Esophagus muscularis mucosa (tissue), 4 donors: ENCODE data around the gene LIME1. TPM values are rescaled to one million over a fixed set of nuclear protein-coding genes. Genes with fewer than 3 reads are reported as not detected.

Source experiments
- DNase-seq: peaks from one replicate; pipeline ENCODE4 v3.0.0-alpha.2; 2017; ENCODE audit errors: extremely low spot score
- H3K27ac ChIP-seq, 4 donors: fragments of 200-600 bp; sonication (generic); replicated peaks in 1 of 4; 1 replicate in 3 of 4; 2 replicates in 1 of 4; pipeline ENCODE4 v1.5.1; 2016 to 2019; ENCODE audit warnings: mild to moderate bottlenecking in 1 of 4
- H3K27me3 ChIP-seq, 4 donors: fragments of 200-600 bp; sonication (generic); one replicate each; pipeline versions ENCODE4 v1.5.1 to v1.6.0; 2016 to 2019
- H3K36me3 ChIP-seq, 4 donors: fragments of 200-600 bp; sonication (generic); one replicate each; pipeline ENCODE4 v1.5.1; 2016 to 2019
- H3K4me1 ChIP-seq, 4 donors: fragments of 200-600 bp; sonication (generic); one replicate each; pipeline ENCODE4 v1.5.1; 2016 to 2019
- H3K4me3 ChIP-seq, 4 donors: fragments of 200-600 bp; sonication (generic); 1 replicate in 2 of 4; 2 replicates in 2 of 4; pipeline ENCODE4 v1.5.1; 2016 to 2019; ENCODE audit warnings: mild to moderate bottlenecking in 4 of 4, moderate library complexity in 1 of 4
- H3K9me3 ChIP-seq, 4 donors: fragments of 200-600 bp; sonication (generic); 1 replicate in 3 of 4; 2 replicates in 1 of 4; pipeline ENCODE4 v1.5.1; 2016 to 2019
- EP300 ChIP-seq: sonication (generic); formaldehyde crosslinking; IDR thresholded peaks from one replicate; pipeline ENCODE4 v1.6.1; 2017; ENCODE audit warnings: antibody characterized with exemption
- POLR2A ChIP-seq: fragments of 450-650 bp; IDR thresholded peaks from one replicate; pipeline ENCODE4 v1.6.1; 2017; ENCODE audit warnings: antibody characterized with exemption, moderate library complexity, mild to moderate bottlenecking, low read depth
- POLR2AphosphoS5 ChIP-seq, 2 donors: sonication (generic); formaldehyde crosslinking; IDR thresholded peaks; one replicate each; pipeline ENCODE4 v1.6.1; 2017; ENCODE audit warnings: antibody characterized with exemption in 2 of 2
- WGBS: methylation state at CpG from one replicate; pipeline ENCODE4 v1.1.5; 2018; 5-methylcytosine and 5-hydroxymethylcytosine counted together
- intact Hi-C: fragments of 100-400 bp; cut with DNase I; formaldehyde crosslinking; loops from one replicate; pipeline ENCODE4 v1.15.1; 2023
- small RNA-seq, 3 donors: library from RNA; depleted of rRNA; stranded (forward); fragments of <200 nt; gene quantifications; one replicate each; pipeline ENCODE3, GENCODE V24; 2016
- total RNA-seq, 4 donors: library from RNA; depleted of rRNA; stranded (reverse); fragments of >200 nt; gene quantifications; one replicate each; pipeline versions ENCODE4 v1.1.0 to v1.2.1, GENCODE V29; 2016
- TF ChIP-seq, protein P1 (sequence below), 3 experiments: fragments of 200-600 bp in 2 of 3; fragments of 450-650 bp in 1 of 3; sonication (generic) in 2 of 3; IDR thresholded peaks; one replicate each; pipeline ENCODE4 v1.5.1; 2017 to 2019; ENCODE audit warnings: antibody characterized with exemption in 3 of 3, mild to moderate bottlenecking in 2 of 3, moderate library complexity in 1 of 3

Gene LIME1
- total RNA-seq, 4 donors from 2014 or later: 9.4 to 15.4 (median 10.9) TPM

DNA sequence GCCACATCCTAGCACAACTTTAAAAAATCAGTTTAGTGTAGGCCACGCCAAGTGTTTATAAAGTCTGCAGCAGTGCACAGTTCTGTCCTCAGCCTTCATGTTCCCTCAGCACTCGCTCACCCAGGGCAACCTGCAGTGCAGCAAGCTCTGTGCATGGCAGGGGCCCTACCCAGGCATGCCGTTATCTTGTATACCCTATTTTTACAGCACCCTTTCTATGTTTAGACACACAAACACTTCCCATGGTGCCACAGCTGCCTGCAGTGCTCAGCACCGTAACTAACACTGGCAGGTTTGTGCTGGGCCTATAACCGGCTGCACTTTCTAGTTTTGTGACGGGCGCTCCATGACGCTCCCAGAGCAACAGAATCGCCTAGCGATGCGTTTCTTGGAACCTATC is 50.8 kb downstream of the LIME1 start:
- 87% methylated on average over 11 of the region's 11 CpGs for WGBS
- DNase-seq: no peak
- Histone ChIP-seq H3K4me3 (no peak overlapping the region), H3K27ac (no peak overlapping the region), H3K4me1 (peaks cover 0 to 49% (median 14%) of the 10 kb centered on the region in 4 donors), H3K36me3 (peaks cover 0 to 49% (median 19%) of the 10 kb centered on the region in 4 donors), H3K27me3 (no peaks in the 10 kb centered on the region), H3K9me3 (no peaks in the 10 kb centered on the region)
- TF ChIP-seq, protein P1, sequence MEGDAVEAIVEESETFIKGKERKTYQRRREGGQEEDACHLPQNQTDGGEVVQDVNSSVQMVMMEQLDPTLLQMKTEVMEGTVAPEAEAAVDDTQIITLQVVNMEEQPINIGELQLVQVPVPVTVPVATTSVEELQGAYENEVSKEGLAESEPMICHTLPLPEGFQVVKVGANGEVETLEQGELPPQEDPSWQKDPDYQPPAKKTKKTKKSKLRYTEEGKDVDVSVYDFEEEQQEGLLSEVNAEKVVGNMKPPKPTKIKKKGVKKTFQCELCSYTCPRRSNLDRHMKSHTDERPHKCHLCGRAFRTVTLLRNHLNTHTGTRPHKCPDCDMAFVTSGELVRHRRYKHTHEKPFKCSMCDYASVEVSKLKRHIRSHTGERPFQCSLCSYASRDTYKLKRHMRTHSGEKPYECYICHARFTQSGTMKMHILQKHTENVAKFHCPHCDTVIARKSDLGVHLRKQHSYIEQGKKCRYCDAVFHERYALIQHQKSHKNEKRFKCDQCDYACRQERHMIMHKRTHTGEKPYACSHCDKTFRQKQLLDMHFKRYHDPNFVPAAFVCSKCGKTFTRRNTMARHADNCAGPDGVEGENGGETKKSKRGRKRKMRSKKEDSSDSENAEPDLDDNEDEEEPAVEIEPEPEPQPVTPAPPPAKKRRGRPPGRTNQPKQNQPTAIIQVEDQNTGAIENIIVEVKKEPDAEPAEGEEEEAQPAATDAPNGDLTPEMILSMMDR (IDR thresholded peaks at IDR 0.05): no peak
- TF ChIP-seq POLR2AphosphoS5 (IDR thresholded peaks at IDR 0.05) (no peak), POLR2A (no peak), EP300 (no peak)
- intact Hi-C loops: loop anchor here (5.0 kb wide), 2 partner anchors 75 to 185 kb away; partner anchors contain the start of gene ABHD16B

DNA sequence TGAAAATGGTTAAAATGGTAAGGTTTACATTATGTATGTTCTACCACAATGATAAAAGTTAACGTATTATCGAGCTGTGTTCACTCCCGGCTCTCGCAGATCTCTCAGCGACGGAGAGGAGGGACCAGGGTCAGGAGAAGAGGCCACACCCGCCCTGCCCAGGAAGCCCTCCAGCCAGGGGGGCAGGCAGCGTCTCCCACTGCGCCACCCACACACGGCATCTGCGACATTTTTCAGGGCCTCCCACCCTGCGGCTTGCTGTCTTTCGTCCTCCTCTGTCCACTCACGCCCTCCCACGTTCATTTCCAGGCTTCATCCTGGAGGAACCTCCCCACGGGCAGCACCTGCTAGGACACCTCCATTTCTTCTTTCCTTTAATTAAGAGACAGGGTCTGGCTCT is 51.3 kb downstream of the LIME1 start:
- Histone ChIP-seq H3K4me1 (peaks cover 0 to 49% (median 14%) of the 10 kb centered on the region in 4 donors), H3K9me3 (no peaks in the 10 kb centered on the region), H3K27ac (no peak overlapping the region), H3K27me3 (no peaks in the 10 kb centered on the region), H3K36me3 (peaks cover 0 to 49% (median 18%) of the 10 kb centered on the region in 4 donors), H3K4me3 (no peak overlapping the region)
- WGBS: 91% methylated on average over 16 of the region's 16 CpGs
- DNase-seq: no peak
- TF ChIP-seq, protein P1 (IDR thresholded peaks at IDR 0.05): no peak
- TF ChIP-seq POLR2A (no peak), EP300 (no peak), POLR2AphosphoS5 (IDR thresholded peaks at IDR 0.05) (no peak)
- intact Hi-C loops: loop anchor here (5.0 kb wide), 2 partner anchors 75 to 185 kb away; partner anchors contain the start of gene ABHD16B

Small RNAs within 50 kb of the gene (small RNA-seq; reads per million reads assigned to genes)
- 0 reads per million in 3 donors for gene LIME1
- gene TNFRSF6B: 0 reads per million in 3 donors

Other genes starting within 250 kb of the LIME1 start
- 10 to 100 TPM in 1 of 4 donors, 1 to 10 TPM in 3; 1.7 to 17.8 (median 7.4) TPM for gene EEF1A2, start 237.6 kb upstream of the LIME1 start, total RNA-seq
- gene PPDPF, start 215.9 kb upstream of the LIME1 start, total RNA-seq: 100 to 1,000 TPM; 150 to 291 (median 270) TPM
- gene PTK6, start 199.3 kb upstream of the LIME1 start, total RNA-seq: 1 to 10 TPM in 1 of 4 donors, under 1 TPM in 3; 0.06 to 1.2 (median 0.23) TPM
- not detected for gene SRMS, start 188.9 kb upstream of the LIME1 start, total RNA-seq
- gene FNDC11, start 182.5 kb upstream of the LIME1 start, total RNA-seq: under 1 TPM; 0.23 to 0.83 (median 0.44) TPM
- gene HELZ2, start 162.4 kb upstream of the LIME1 start, total RNA-seq: 10 to 100 TPM; 19.5 to 36.9 (median 30.3) TPM
- 10 to 100 TPM; 11.1 to 19.1 (median 14.0) TPM for gene GMEB2, start 109.6 kb upstream of the LIME1 start, total RNA-seq
- 10 to 100 TPM; 13.3 to 47.4 (median 28.9) TPM for gene STMN3, start 83.2 kb upstream of the LIME1 start, total RNA-seq
- 10 to 100 TPM in 2 of 4 donors, 1 to 10 TPM in 2; 8.4 to 13.4 (median 9.6) TPM for gene RTEL1, start 78.4 kb upstream of the LIME1 start, total RNA-seq
- gene TNFRSF6B, start 40.0 kb upstream of the LIME1 start, total RNA-seq: 10 to 100 TPM in 3 of 4 donors, 1 to 10 TPM in 1; 5.0 to 67.8 (median 26.5) TPM
- 10 to 100 TPM; 34.1 to 46.5 (median 44.6) TPM for gene ARFRP1, start 28.7 kb upstream of the LIME1 start, total RNA-seq
- 10 to 100 TPM; 22.5 to 38.9 (median 28.6) TPM for gene ZGPAT, start 28.6 kb upstream of the LIME1 start, total RNA-seq
- gene SLC2A4RG, start 3.1 kb downstream of the LIME1 start, total RNA-seq: 10 to 100 TPM; 41.4 to 67.1 (median 52.7) TPM
- 10 to 100 TPM in 3 of 4 donors, 1 to 10 TPM in 1; 9.6 to 22.8 (median 13.8) TPM for gene ZBTB46, start 94.6 kb downstream of the LIME1 start, total RNA-seq
- gene ABHD16B, start 124.8 kb downstream of the LIME1 start, total RNA-seq: not detected
- 100 to 1,000 TPM; 110 to 162 (median 134) TPM for gene TPD52L2, start 128.6 kb downstream of the LIME1 start, total RNA-seq
- gene DNAJC5, start 158.5 kb downstream of the LIME1 start, total RNA-seq: 10 to 100 TPM; 39.5 to 64.9 (median 53.1) TPM
- gene UCKL1, start 219.8 kb downstream of the LIME1 start, total RNA-seq: 10 to 100 TPM; 16.6 to 31.0 (median 24.1) TPM
- 10 to 100 TPM in 2 of 4 donors, 1 to 10 TPM in 2; 7.1 to 17.7 (median 12.1) TPM for gene ZNF512B, start 233.3 kb downstream of the LIME1 start, total RNA-seq
- 10 to 100 TPM in 1 of 4 donors, 1 to 10 TPM in 3; 2.1 to 11.7 (median 4.4) TPM for gene SAMD10, start 243.0 kb downstream of the LIME1 start, total RNA-seq
- 10 to 100 TPM; 46.1 to 64.9 (median 58.7) TPM for gene PRPF6, start 244.5 kb downstream of the LIME1 start, total RNA-seq